ENCODE results near the gene NKAIN1. TPM values are rescaled to one million over a fixed set of nuclear protein-coding genes. Genes with fewer than 3 reads are reported as not detected.

NKAIN1 gene
- total and polyA plus RNA-seq, 2 experiments from 2014 or later = 14.7 to 56.7 TPM

GRCh38 chr1:31189696-31190674 lies 49.7 kb downstream of the NKAIN1 start:
- no peak for DNase-seq (ENCODE audit: low spot score)

More at GRCh38 chr1:31189696-31190674, 49.7 kb downstream of the NKAIN1 start:
- H3K36me3 ChIP-seq (ENCODE audit: insufficient read depth) = no peaks in the 10 kb centered on the region
- no peak overlapping the region for H3K4me2 ChIP-seq
- TF ChIP-seq STAT1 (IDR thresholded peaks at IDR 0.05; ENCODE audit: unreplicated experiment) = no peak
- TF ChIP-seq ZNF114 (CRISPR knock-in tag; IDR thresholded peaks at IDR 0.05) = no peak
- no peak for TF ChIP-seq EZH2phosphoT487 (IDR thresholded peaks at IDR 0.05; ENCODE audit: unreplicated experiment)
- TF ChIP-seq CTCF (conservative IDR thresholded peaks at IDR 0.05; ENCODE audit: low read depth in 2 of 2) = no peak
- TF ChIP-seq EZH2 (IDR thresholded peaks at IDR 0.05; ENCODE audit: low read depth, unreplicated experiment) = no peak
- TF ChIP-seq ZNF462 (CRISPR knock-in tag; IDR thresholded peaks at IDR 0.05) = no peak
- no peak for TF ChIP-seq CREB1 (CRISPR knock-in tag; IDR thresholded peaks at IDR 0.05; ENCODE audit: low read depth)
- no peak for TF ChIP-seq NANOG (IDR thresholded peaks at IDR 0.05; ENCODE audit: borderline replicate concordance)
- no peak for TF ChIP-seq ZNF331 (CRISPR knock-in tag; IDR thresholded peaks at IDR 0.05; ENCODE audit: low read depth)
- TF ChIP-seq POLR2AphosphoS5 (IDR thresholded peaks at IDR 0.05; ENCODE audit: low read depth) = no peak
- no peak for TF ChIP-seq REST (IDR thresholded peaks at IDR 0.05; ENCODE audit: unreplicated experiment)
- H3K4me1 ChIP-seq (ENCODE audit: insufficient read depth) = no peaks in the 10 kb centered on the region
- Mint-ChIP-seq H3K36me3 (ENCODE audit: low read depth) (no peaks in the 10 kb centered on the region; the same call in 2 of the 3 replicates), H3K4me3 (no peak overlapping the region), H3K27me3 (ENCODE audit: insufficient read depth, low read depth, poor library complexity) (no peaks in the 10 kb centered on the region), H3K27ac (no peak overlapping the region; the same call in 1 of the 2 replicates), H3K4me1 (peaks cover 10% of the 10 kb centered on the region), H3K9me3 (no peaks in the 10 kb centered on the region)
- no peak overlapping the region for H2AFZ ChIP-seq
- no peak overlapping the region for H3K4me3 ChIP-seq
- H3K27me3 ChIP-seq (ENCODE audit: insufficient read depth) = no peaks in the 10 kb centered on the region
- H3F3A ChIP-seq (replicated peaks; ENCODE audit: low read depth) = no peaks in the 10 kb centered on the region
- no peak for ATAC-seq
- no peaks in the 10 kb centered on the region for H3K9me2 ChIP-seq (ENCODE audit: insufficient read depth)
- H4K20me1 ChIP-seq (replicated peaks; ENCODE audit: insufficient read depth) = no peaks in the 10 kb centered on the region
- no peak overlapping the region for H3K27ac ChIP-seq (ENCODE audit: low read depth)
- H3K79me2 ChIP-seq (replicated peaks; ENCODE audit: insufficient read depth) = no peaks in the 10 kb centered on the region

All from GM23338 (cell line).